Posterior cingulate gyrus (tissue), 11 donors: ENCODE results near the gene ZFR2.
"Not testable (repeated sequence)": the region's sequence is repeated elsewhere in the genome, so short reads cannot be mapped to it uniquely, and the experiment has no call there.

Experiments
- DNase-seq, 10 donors: peaks; one replicate each; pipeline versions ENCODE4 v3.0.0 to v3.0.0-alpha.2; 2020 to 2021; ENCODE audit warnings: mixed read lengths in 3 of 10
- intact Hi-C: fragments of 100-400 bp; cut with DNase I; formaldehyde crosslinking; loops from one replicate; pipeline ENCODE4 v1.15.1; 2023

Gene ZFR2

GRCh38 chr19:3818466-3818865, 50.4 kb downstream of the ZFR2 start:
- intact Hi-C loops: no loop called here
- no peak for DNase-seq

- no peak for DNase-seq
- intact Hi-C loops: no loop called here
Observed at GRCh38 chr19:3817761-3818160, 51.1 kb downstream of the ZFR2 start.

- no peak for DNase-seq
- intact Hi-C loops: no loop called here
Observed at GRCh38 chr19:3816566-3817218, 52.1 kb downstream of the ZFR2 start.

- intact Hi-C loops, DNase-seq: not testable (repeated sequence)
Observed at GRCh38 chr19:3816148-3816547, 52.7 kb downstream of the ZFR2 start.

GRCh38 chr19:3814648-3815047, 54.2 kb downstream of the ZFR2 start:
- no peak for DNase-seq
- intact Hi-C loops: no loop called here

GRCh38 chr19:3813473-3814392, 55.1 kb downstream of the ZFR2 start:
- intact Hi-C loops: no loop called here
- no peak for DNase-seq

GRCh38 chr19:3810708-3811355, 58.0 kb downstream of the ZFR2 start:
- intact Hi-C loops: no loop called here
- peak in 1 of 10 donors; percentile 81 for DNase-seq

- intact Hi-C loops: no loop called here
- no peak for DNase-seq
Observed at GRCh38 chr19:3809881-3810707, 58.7 kb downstream of the ZFR2 start.

GRCh38 chr19:3808420-3809143, 60.3 kb downstream of the ZFR2 start:
- DNase-seq: peak in 4 of 10 donors; percentile 11 to 91 (median 58)
- intact Hi-C loops: no loop called here

GRCh38 chr19:3807574-3808354, 61.1 kb downstream of the ZFR2 start:
- no peak for DNase-seq
- intact Hi-C loops: no loop called here

- intact Hi-C loops: no loop called here
- DNase-seq: no peak
Observed at GRCh38 chr19:3807131-3807480, 61.7 kb downstream of the ZFR2 start.

GRCh38 chr19:3805859-3806258, 63.0 kb downstream of the ZFR2 start:
- intact Hi-C loops: no loop called here
- no peak for DNase-seq

- DNase-seq: no peak
- intact Hi-C loops: no loop called here
Observed at GRCh38 chr19:3804429-3804828, 64.4 kb downstream of the ZFR2 start.

GRCh38 chr19:3803986-3804385, 64.9 kb downstream of the ZFR2 start:
- no peak for DNase-seq
- intact Hi-C loops: no loop called here

- DNase-seq: no peak
- intact Hi-C loops: no loop called here
Observed at GRCh38 chr19:3803114-3803888, 65.5 kb downstream of the ZFR2 start.

- intact Hi-C loops: no loop called here
- DNase-seq: peak; percentile 35 to 97 (median 75)
Observed at GRCh38 chr19:3801412-3802096, 67.3 kb downstream of the ZFR2 start.

GRCh38 chr19:3800996-3801395, 67.8 kb downstream of the ZFR2 start:
- peak in 1 of 10 donors; percentile 10 for DNase-seq
- intact Hi-C loops: no loop called here

- intact Hi-C loops: no loop called here
- DNase-seq: no peak
Observed at GRCh38 chr19:3798137-3798536, 70.7 kb downstream of the ZFR2 start.
